GM13976 (cell line): Measurements from ENCODE around the gene PVRIG.
"Not testable (repeated sequence)": the region's sequence is repeated elsewhere in the genome, so short reads cannot be mapped to it uniquely, and the experiment has no call there.

ENCODE experiments used
- DNase-seq: peaks from one replicate; pipeline ENCODE4 v3.0.0; 2012; ENCODE audit warnings: low spot score
- CTCF ChIP-seq: IDR thresholded peaks from 2 replicates; pipeline ENCODE4 v1.5.1; 2012; ENCODE audit warnings: borderline replicate concordance, mild to moderate bottlenecking; ENCODE audit not compliant: insufficient read depth; ENCODE audit errors: extremely low read depth, missing control alignments, control extremely low read depth
- in situ Hi-C: fragments of 300-500 bp; cut with MboI; formaldehyde crosslinking; loops from one replicate; pipeline ENCODE4 v1.12.0; 2022; ENCODE audit warnings: low sequenced_read_pairs, mixed read lengths, inconsistent platforms; ENCODE audit not compliant: unreplicated experiment

Gene PVRIG

GRCh38 chr7:100247152-100247757 is 27.5 kb downstream of the PVRIG start:
- no peak for TF ChIP-seq CTCF
- DNase-seq: no peak
- in situ Hi-C loops: no loop called here

DNA sequence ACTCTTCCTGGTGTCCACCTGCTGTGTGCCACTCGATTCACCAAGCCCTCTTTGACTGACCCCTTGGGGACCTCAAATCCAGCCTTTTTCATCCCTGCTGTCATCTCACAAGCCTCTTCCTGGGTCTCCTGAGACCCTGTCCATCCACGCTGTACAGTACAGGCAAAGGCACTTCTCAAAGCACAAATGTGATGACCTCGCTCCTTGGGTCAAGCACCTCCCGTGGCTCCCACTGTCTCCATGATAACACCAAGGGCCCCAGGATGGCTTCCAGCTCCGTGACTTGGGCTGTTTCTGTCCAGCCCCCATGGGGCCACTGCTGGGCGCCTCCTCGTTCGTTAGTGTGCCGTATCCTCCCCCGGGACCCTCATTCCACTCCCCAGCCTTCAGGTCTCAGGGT is 28.7 kb downstream of the PVRIG start:
- in situ Hi-C loops: no loop called here
- no peak for TF ChIP-seq CTCF
- DNase-seq: no peak

DNA sequence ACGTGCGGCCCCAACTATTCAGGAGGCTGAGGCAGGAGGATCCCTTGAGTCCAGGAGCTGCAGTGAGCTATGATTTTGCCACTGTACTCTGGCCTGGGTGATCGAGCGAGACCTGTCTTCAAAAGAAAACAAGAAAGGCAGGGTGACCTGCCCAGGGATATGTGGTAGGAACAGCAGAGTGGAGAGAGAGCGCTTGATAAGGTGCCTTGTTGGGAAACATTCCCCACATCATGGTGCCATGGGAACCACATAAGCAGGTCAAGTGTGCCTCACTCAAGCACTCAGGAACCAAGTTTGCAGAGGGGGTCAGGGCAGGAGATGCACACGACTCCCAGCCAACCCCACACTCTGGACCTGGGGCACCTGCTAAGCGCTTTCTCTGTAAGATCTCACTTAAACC is 37.3 kb downstream of the PVRIG start:
- TF ChIP-seq CTCF: no peak
- no peak for DNase-seq
- in situ Hi-C loops: no loop called here

DNA sequence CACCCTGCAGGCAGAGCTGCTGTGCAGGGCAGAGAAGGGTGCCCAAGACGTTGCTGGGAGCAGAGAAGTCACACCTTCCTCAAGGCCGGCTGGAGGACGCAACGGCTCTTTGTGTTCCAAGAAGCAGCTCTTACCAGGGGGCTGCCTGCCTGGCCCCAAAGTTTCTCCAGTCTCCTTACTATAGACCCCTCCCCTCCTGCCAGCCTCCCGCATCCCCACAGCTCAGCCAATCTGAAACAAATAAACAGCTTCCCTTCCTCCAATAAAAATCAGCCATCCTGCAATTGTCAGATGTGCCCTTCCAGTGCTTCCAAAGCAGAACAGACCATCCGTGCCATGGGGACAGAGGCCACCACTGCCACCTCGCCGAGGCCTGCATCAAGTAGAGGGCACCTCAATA is 40.2 kb downstream of the PVRIG start:
- in situ Hi-C loops: not testable (repeated sequence)

DNA sequence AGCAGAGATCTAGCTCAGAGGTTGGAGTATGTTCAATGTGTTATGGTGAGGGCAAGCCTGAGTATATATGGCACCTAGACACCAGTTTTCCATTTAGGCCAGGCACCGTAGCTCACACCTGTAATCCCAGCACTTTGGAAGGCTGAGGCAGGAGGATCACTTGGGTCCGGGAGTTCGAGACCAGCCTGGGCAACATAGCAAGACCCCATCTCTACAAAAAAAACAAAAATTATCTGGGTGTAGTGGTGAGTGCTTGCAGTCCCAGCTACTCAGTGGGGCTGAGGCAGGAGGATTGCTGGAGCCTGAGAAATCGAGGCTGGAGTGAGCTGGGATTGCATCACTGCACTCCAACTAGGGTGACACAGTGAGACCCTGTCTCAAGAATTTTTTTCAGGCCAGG is 43.1 kb downstream of the PVRIG start:
- DNase-seq, in situ Hi-C loops: not testable (repeated sequence)

More for the DNA sequence above, 40.2 kb downstream of the PVRIG start:
- DNase-seq: not testable (repeated sequence)

DNA sequence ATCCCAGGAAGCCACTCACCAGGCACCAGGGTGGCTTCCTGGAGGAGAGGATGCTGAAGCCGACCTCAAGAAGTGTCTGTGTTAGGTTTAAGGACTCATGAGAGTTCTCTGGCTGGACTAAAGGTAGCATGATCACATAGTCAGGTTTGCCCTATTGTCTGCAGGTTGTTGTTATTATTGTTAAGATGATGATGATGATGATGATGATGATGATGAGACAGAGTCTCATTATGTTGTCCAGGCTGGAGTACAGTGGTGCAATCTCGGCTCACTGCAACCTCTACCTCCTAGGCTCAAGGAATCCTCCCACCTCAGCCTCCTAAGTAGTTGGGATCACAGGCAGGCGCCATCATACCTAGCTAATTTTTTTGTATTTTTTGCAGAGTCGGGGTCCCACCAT is 44.5 kb downstream of the PVRIG start:
- DNase-seq, in situ Hi-C loops: not testable (repeated sequence)

DNA sequence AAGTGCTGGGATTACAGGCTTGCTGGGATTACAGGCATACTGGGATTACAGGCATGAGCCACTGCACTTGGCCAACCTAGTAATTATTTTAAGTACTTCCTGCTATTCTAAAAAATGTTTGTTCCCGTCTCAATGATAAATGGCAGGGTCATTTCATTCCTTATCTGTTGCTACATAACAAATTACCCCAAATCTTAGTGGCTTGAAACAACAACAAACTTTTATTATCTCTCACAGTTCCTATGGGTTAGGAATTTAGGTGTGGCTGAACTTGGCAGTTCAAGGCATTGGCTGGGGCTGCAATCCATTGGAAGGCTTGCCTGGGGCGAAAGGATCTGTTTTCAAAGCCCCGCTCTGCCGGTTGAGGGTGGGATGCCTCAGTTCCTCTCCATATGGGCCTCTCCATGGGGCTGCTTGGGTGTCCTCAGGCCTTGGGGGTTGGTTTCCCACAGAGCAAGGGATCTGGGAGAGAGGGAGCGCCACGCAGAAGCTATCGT is 45.0 kb downstream of the PVRIG start:
- in situ Hi-C loops, DNase-seq: not testable (repeated sequence)

DNA sequence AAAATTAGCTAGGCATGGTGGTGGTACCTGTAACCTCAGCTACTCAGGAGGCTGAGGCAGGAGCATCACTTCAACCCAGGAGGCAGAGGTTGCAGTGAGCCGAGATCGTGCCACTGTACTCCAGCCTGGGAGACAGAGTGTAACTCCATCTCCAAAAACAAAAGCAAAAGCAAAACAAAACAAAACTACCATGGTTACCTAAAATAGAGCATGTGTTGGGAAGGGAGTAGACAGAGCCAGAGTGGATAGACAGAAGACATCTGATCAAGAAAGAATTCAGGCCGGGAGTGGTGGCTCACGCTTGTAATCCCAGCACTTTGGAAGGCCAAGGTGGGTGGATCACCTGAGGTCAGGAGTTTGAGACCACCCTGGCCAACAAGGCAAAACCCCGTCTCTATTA is 46.1 kb downstream of the PVRIG start:
- DNase-seq: not testable (repeated sequence)

GRCh38 chr7:100266576-100267354 is 47.0 kb downstream of the PVRIG start:
- in situ Hi-C loops: no loop called here
- TF ChIP-seq CTCF: no peak
- no peak for DNase-seq

More for the DNA sequence above, 46.1 kb downstream of the PVRIG start:
- in situ Hi-C loops: not testable (repeated sequence)
